Dedifferentiated amniotic fluid mesenchymal stem cell (primary cell): Measurements from ENCODE around the gene MEOX1.

ENCODE experiments used
- DNase-seq: peaks from one replicate; pipeline ENCODE4 v3.0.0-alpha.2; 2016; ENCODE audit errors: extremely low spot score

The MEOX1 gene

DNA sequence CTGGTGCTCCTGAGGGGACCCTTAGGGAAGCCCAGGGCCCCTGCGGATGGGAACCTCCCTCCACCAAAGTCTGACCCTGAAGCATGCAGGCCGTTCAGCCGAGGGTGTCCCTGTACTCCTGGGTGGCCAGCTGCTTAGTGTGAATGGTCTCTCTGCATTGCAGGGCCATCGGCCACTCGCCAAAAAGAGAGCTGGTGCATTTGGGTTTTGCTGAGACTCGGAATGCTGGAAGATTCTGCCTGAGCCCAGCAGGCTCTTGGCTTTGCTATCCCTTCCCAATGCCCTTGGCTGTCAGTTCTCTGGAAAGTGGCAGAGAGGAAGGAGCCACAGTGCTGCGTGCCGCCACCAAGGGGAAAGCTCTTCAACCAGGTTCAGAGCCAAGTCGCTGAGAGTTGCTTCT lies 2.8 kb downstream of the MEOX1 start:
- DNase-seq: no peak

GRCh38 chr17:43655693-43656255 lies 5.9 kb downstream of the MEOX1 start:
- DNase-seq: no peak

DNA sequence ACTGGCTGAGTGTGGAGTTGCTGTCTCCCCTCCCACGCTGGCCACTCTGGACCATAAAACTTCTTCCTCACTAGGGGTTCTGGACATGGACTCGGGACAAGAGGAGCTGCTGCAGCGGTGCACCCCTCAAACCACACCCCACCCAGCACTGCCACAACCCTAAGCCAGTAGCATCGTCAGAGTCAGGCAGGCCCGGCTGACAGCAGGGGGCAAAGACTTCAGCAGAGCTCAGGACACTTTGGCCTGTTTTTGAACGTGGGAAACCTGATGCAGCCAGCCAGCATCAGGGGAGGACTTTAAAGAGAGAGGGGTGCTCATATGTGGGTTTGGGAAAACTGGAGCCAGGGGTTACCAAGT lies 9.6 kb downstream of the MEOX1 start:
- DNase-seq: no peak

DNA sequence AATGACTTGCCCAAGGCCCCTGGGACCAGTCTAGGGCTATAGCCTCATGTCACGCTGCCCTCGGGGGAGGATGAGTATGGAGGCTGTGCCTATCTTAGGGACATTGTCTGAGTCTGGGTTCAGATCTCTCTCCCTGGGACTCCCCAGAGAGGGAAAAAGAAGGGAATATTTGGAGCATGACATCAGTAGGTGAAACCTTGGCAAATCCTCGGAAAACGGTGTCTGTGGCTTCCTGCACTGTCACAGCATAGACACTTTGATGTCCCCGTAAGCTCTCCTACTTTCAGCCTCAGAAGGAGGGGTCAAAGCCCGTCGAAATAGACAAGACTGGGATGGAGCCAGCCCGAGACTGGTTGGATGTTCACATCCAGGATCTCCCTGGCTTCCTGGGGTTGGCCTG lies 11.3 kb downstream of the MEOX1 start:
- no peak for DNase-seq

DNA sequence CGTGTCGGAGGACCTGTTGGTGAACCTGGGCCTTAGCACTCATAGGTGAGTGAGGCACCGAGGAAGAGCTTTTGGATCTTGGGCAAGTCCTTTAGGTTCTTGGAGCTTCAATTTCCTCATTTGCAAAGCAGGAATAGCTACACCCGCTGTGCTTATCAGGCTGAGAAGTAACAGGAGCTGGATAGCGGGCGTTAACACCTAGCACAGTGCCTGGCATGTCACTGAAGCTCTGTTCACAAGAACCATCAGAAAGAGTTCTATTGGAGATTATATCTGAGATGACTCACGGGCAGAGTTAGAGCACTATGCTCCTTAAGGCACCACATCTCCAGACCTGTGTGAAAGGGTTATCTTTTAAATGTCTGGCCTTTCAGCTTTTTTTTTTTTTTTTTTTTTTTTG lies 12.8 kb downstream of the MEOX1 start:
- DNase-seq: no peak

DNA sequence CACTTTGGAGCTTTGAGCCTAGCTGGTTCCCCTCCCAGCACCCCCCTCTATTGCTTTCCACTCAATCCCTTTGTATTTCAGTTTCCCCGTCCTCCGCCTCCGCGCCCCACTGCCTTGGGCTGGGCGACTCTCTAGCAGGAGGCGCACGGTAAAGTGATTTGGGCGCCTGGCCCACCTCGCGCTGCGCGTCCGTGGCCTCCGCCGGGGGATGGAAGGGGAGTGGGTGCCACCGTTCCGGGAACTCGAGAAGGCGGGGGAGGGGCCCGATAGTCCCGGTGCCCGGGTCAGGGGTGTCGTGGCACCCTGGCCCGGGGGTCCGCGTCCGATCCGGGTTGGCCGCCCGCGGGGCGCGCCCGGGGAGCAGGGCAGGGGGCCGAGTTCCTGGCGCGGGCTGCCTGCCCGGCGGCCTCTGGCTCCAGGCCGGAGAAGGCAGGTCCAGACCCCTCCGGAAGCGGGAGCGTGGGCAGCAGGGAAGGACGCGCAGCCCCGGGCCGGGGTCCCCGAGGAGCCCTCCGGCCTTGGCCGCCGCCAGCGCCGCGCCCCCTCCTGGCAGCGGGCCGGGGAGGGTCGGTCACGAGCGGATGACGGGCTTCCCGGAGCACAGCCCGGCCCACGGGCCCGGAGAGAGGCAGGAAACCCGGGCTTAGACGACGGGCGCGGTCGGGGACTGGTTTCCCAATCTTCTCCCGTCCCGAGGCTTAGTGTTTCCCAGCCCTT lies 15.8 kb downstream of the MEOX1 start:
- DNase-seq: no peak

GRCh38 chr17:43645450-43645764 lies 16.3 kb downstream of the MEOX1 start:
- DNase-seq: no peak

DNA sequence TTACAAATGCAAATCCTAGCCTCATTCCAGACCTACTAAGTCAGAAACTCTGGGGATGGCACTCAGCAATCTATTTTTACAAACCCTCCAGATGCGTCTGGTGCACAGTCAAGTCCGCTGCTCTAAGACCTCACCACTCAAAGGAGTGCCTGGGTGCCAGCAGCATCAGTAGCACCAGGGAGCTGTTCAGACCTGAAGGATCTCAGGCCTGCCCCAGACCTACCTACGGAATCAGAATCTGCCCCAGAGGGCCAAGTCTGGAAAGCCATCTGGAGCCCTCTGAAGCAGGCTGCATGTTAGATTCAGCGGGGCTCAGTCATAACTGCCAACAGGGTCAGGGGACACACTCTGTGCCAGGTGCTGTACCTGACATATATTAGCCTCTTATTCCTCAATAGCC lies 17.6 kb downstream of the MEOX1 start:
- no peak for DNase-seq

DNA sequence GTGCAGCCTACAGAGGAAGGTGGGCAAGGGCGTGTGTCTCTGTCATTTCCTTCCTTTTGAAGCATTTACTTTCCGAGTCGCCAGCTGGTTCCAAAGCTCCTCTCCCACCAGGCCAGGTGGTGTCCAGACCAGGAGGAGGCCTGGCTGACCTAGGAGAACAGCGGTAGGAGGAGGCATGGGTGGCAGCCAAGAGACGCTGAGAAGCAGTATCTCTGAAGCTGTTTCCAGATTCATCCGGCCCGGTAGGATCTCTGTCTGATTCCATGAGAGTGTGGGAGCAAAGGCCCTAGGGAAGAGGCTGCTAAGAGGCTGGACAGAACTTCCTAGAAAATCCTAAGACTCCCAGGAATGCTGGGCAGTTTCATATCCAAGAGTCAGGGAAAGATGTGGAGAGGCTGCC lies 20.3 kb downstream of the MEOX1 start:
- DNase-seq: no peak

DNA sequence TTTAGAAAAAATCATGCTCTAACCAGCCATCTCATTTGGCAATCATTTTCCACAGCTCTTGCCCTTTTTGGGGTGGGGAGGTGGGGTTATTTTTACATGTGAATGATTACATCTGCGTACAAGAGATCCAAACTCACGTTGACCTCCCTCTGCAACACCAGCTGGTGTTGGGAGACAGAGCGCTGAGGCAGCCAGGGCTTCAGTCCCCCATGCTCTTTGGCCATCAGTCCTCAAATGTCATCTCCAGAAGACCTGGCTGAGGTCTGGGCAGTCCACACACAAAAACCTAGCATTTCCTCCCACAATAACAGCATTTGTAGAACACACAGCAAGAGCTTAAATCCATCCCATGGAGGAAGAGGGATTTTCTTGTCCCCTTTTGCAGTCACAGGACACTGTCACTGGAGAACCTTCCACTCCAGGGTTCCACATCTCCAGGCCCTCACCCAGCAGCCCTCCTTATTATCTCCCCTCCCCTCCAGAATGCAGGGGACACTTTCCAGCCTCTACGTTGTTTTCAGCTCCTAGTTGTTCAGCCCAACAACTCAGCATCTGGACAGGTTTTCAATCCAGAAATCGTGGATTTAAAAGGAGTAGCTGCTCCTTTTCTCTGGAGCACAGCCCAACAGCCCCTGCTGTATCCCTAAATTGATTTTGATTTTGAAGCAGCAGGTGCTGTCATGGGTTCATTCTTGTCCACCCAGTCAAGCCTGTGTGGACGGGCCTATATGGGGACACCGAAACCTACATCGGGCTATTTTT lies 21.1 kb downstream of the MEOX1 start:
- DNase-seq: no peak

- no peak for DNase-seq
Observed at GRCh38 chr17:43637563-43638323, 24.0 kb downstream of the MEOX1 start.

DNA sequence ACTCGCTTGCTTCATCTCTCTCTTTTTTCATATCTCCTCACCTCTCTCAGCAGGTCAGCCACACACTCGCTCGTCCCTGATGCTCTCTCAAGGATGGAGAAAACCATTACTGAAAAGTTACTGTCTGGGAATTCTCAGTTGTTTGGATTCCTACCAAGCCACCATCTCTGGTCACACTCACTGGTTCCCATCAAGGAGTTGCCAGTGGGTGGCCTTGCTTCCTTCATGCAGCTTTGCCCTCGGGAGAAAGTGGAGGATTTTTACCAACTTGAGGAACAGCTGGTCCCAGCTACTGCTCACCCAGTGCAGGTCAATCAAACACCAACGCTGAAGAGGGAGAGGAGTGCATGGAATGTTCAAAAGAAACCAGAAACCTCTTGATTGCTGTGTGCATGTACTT lies 25.3 kb downstream of the MEOX1 start:
- no peak for DNase-seq

- DNase-seq: no peak
Observed at GRCh38 chr17:43634591-43635125, 27.1 kb downstream of the MEOX1 start.

GRCh38 chr17:43632221-43632620 lies 29.5 kb downstream of the MEOX1 start:
- DNase-seq: no peak

- DNase-seq: no peak
Observed at GRCh38 chr17:43631429-43631828, 30.3 kb downstream of the MEOX1 start.

DNA sequence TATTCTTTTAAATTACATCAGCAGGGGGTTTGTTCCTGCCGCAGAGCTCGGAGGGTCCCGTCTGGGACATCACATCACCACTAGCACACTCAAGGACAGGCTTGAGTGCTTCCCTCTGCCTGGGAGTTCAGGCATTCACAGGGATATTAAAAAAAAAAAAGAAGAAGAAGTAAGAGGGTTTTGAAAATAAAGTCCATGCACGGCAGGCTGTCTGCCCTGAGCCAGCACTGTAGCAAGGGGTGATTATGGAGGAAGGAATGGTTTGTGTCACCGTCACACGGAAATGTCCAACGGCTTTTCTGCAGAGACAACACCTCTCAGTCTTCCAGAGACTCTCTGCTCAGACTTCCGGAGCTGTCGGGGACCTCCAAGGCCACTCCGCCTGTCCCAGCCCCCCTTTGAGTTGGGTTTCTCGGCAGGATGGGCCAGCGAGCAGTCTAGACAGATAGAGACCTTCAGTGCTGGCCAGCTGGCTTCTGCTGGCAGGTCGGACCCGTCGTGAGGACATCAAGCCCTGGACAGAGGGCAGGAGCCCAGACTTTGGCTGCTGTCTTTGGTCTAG lies 33.6 kb downstream of the MEOX1 start:
- no peak for DNase-seq

GRCh38 chr17:43627653-43628052 lies 34.1 kb downstream of the MEOX1 start:
- no peak for DNase-seq

- DNase-seq: no peak
Observed at GRCh38 chr17:43626023-43626422, 35.7 kb downstream of the MEOX1 start.

DNA sequence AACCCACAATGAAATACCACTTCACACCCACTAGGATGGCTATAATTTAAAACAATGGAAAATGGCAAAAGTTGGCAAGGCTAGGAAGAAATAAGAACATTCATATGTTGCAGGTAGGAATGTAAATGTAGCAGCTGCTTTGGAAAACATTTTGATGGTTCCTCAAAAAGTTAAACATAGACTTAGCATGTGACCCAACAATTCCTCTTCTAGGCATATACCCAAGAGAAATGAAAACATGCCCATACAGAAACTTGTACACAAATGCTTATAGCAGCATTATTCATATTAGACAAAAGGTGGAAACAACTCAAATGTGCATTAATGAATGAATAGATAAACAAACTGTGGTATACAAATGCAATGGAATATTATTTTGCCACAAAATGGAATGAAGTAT lies 36.1 kb downstream of the MEOX1 start:
- DNase-seq: no peak

DNA sequence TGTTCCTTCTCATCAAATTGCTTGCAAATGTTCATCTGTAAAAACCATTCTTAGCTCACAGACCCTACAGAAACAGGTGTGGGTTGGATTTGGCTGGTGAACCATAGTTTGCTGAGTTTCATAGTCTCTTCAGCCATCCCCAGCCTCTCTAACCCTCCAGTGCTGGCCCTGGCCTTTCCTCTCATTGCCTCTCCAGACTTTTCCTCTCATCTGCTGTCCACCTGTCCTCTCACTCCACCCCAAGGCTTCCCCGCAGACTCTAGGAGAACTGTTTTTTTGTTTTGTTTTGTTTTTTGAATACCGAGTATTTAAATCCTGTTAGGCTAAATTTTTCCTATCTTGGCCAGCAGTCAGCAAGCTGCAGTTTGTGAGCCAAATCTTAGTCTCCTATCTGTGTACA lies 41.1 kb downstream of the MEOX1 start:
- no peak for DNase-seq

GRCh38 chr17:43620147-43620546 lies 41.6 kb downstream of the MEOX1 start:
- no peak for DNase-seq

DNA sequence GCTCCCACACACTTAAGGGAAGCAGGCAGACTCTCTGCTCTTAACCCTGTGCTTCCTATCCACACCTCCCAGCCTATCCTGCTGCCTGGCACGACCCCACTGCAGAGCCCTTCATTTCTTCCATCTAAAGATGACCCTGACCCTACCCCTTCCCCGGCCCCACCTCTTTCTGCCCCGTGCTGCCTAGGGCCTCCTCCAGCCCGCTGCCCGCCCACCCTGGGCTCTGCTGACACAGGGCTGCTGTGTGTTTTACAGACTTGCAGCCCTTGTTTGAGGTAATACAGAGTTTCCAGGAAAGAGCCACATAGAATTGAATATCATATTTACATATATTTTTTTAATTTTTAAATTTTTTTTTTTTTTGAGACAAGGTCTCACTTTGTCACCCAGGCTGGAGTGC lies 42.0 kb downstream of the MEOX1 start:
- no peak for DNase-seq
